GM21360 (cell line): Measurements from ENCODE around the gene RCE1.

Source experiments
- ATAC-seq: cut with Tn5 transposase; IDR thresholded peaks from one replicate; pipeline ENCODE4 v1.9.1; 2021; ENCODE audit warnings: mild to moderate bottlenecking, moderate library complexity; ENCODE audit not compliant: unreplicated experiment

The RCE1 gene

GRCh38 chr11:66856496-66857233, 13.4 kb downstream of the RCE1 start, which contains the start of gene LRFN4:
Gene LRFN4 (plus strand): TSS chr11:66857064. CDS start chr11:66857745, 681 bp downstream.
- peak; percentile 35 for ATAC-seq

- no peak for ATAC-seq
Measured at GRCh38 chr11:66857234-66857926, 14.1 kb downstream of the RCE1 start.

GRCh38 chr11:66857927-66858185, 14.6 kb downstream of the RCE1 start:
- no peak for ATAC-seq

- ATAC-seq = no peak
Measured at GRCh38 chr11:66858186-66858938, 15.1 kb downstream of the RCE1 start.

GRCh38 chr11:66858939-66859685, 15.9 kb downstream of the RCE1 start:
- ATAC-seq = no peak

GRCh38 chr11:66859686-66860448, 16.6 kb downstream of the RCE1 start:
- no peak for ATAC-seq

- ATAC-seq = no peak
Measured at GRCh38 chr11:66860449-66860831, 17.2 kb downstream of the RCE1 start.

GRCh38 chr11:66861038-66861773, 18.0 kb downstream of the RCE1 start:
- ATAC-seq = no peak

GRCh38 chr11:66861774-66862558, 18.7 kb downstream of the RCE1 start:
- no peak for ATAC-seq

- ATAC-seq = no peak
Measured at GRCh38 chr11:66862559-66863037, 19.4 kb downstream of the RCE1 start.

GRCh38 chr11:66863428-66864125, 20.3 kb downstream of the RCE1 start:
- no peak for ATAC-seq

GRCh38 chr11:66864172-66864901, 21.1 kb downstream of the RCE1 start:
- ATAC-seq = no peak

GRCh38 chr11:66864924-66865697, 21.9 kb downstream of the RCE1 start:
- no peak for ATAC-seq

GRCh38 chr11:66866007-66866406, 22.8 kb downstream of the RCE1 start:
- no peak for ATAC-seq

GRCh38 chr11:66866511-66866986, 23.3 kb downstream of the RCE1 start:
- no peak for ATAC-seq

- ATAC-seq = no peak
Measured at GRCh38 chr11:66867425-66868040, 24.3 kb downstream of the RCE1 start.
